ENCODE results near the gene ITIH5.

The ITIH5 gene

GRCh38 chr10:7587865-7588188 is 78.9 kb downstream of the ITIH5 start:
- POLR2A ChIA-PET = no interaction called here
- DNase-seq (ENCODE audit: extremely low spot score) = no peak
- TF ChIP-seq CTCF (IDR thresholded peaks at IDR 0.05; ENCODE audit: control extremely low read depth, extremely low read depth, low read depth, missing control alignments) = no peak
- CTCF ChIA-PET = interaction anchor here (1.5 kb wide), 1 partner anchor 60 kb away, joined by 3 read pairs; no protein-coding TSS in a partner anchor

- ChIA-PET POLR2A (no interaction called here), CTCF (interaction anchor here (1.5 kb wide), 1 partner anchor 60 kb away, joined by 3 read pairs; no protein-coding TSS in a partner anchor)
- TF ChIP-seq CTCF (IDR thresholded peaks at IDR 0.05; ENCODE audit: control extremely low read depth, extremely low read depth, low read depth, missing control alignments) = no peak
- DNase-seq (ENCODE audit: extremely low spot score) = no peak
These were observed 79.5 kb downstream of the ITIH5 start for GRCh38 chr10:7587168-7587864.

GRCh38 chr10:7585228-7585627 is 81.5 kb downstream of the ITIH5 start:
- CTCF ChIA-PET = interaction anchor here (1.6 kb wide), 1 partner anchor 10 kb away, joined by 4 read pairs; no protein-coding TSS in a partner anchor
- DNase-seq (ENCODE audit: extremely low spot score) = no peak
- TF ChIP-seq CTCF (IDR thresholded peaks at IDR 0.05; ENCODE audit: control extremely low read depth, extremely low read depth, low read depth, missing control alignments) = no peak
- POLR2A ChIA-PET = no interaction called here

GRCh38 chr10:7583626-7584025 is 83.1 kb downstream of the ITIH5 start:
- ChIA-PET CTCF (no interaction called here), POLR2A (no interaction called here)
- TF ChIP-seq CTCF (IDR thresholded peaks at IDR 0.05; ENCODE audit: control extremely low read depth, extremely low read depth, low read depth, missing control alignments) = no peak
- DNase-seq (ENCODE audit: extremely low spot score) = no peak

- no peak for TF ChIP-seq CTCF (IDR thresholded peaks at IDR 0.05; ENCODE audit: control extremely low read depth, extremely low read depth, low read depth, missing control alignments)
- CTCF ChIA-PET = interaction anchor here (1.4 kb wide), 1 partner anchor 106 kb away, joined by 3 read pairs; no protein-coding TSS in a partner anchor
- POLR2A ChIA-PET = no interaction called here
- DNase-seq (ENCODE audit: extremely low spot score) = no peak
These were observed 86.2 kb downstream of the ITIH5 start for GRCh38 chr10:7580520-7580919.

GRCh38 chr10:7579681-7580080 is 87.1 kb downstream of the ITIH5 start:
- ChIA-PET CTCF (no interaction called here), POLR2A (no interaction called here)
- TF ChIP-seq CTCF (IDR thresholded peaks at IDR 0.05; ENCODE audit: control extremely low read depth, extremely low read depth, low read depth, missing control alignments) = no peak
- DNase-seq (ENCODE audit: extremely low spot score) = no peak
